GM04503 (cell line): ENCODE measurements around the gene PTX3.

Experiments used
- DNase-seq: peaks from one replicate; pipeline ENCODE4 v3.0.0-alpha.2; 2012; ENCODE audit warnings: low read depth

Gene PTX3

GRCh38 chr3:157423337-157423736, 13.3 kb upstream of the PTX3 start:
- no peak for DNase-seq

DNA sequence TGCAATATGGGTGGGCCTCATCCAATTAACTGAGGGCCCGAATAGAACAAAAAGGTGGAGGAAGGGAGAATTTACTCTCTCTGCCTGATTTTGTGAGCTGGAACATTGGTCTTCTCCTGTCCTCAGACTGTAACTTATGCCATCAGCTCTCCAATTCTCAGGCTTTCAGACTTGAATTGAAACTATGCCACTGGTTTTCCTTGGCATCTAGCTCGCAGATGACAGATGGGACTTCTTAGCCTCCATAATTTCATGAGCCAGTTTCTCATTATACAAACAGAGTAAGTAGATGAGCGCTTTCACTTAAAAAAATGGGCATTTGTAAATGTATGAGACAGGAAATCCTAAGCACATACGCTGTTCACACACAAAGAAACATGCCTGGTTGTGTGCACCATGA, 8.7 kb upstream of the PTX3 start:
- DNase-seq = no peak

- no peak for DNase-seq
Observed at GRCh38 chr3:157428853-157429252, 7.8 kb upstream of the PTX3 start.

DNA sequence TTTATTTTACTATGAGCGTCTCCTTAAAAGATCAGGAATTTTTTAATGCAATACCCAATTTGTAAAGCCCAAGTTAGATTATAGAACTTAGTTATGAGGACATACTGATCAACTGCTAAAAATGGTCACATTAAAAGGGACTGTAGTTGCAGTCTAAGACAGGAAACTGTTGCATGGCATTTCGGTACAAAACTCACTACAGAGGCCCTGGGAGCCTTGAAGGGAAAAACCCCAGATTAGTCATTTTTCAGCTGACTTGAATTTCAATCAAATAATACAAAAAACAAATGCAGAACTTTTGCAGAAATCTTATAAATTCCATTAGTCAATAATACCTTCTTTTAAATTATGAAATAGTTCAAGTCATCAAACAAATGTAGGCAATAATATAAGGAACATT, 6.9 kb upstream of the PTX3 start:
- no peak for DNase-seq

DNA sequence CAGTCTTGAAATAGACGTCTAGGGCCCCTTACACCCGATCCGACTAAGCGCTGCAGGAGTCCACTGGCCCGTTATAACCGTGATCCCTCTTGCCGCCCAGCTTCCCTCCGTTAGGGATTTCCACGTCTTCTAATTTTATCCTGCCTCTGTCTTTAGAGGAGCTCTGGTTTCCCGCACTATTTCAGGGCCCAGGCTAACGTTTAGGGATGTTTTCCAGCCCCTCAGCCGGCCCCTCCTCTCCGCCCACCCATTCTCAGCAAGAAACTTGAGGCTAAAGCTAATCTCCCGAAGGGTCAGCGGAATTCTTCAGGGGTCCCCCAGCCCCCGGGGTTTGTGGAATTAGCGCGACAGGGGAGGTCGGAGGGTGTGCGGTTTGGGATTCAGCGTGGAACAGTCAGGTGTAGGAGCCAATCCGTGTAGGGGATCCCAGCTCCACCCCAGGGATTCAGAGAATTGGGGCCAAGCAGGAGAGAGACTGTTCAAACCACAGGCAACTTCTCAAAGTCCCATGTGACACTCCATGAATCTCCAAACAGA, 1.6 kb downstream of the PTX3 start:
- DNase-seq = no peak

- no peak for DNase-seq
Observed at GRCh38 chr3:157441102-157441624, 4.5 kb downstream of the PTX3 start.

DNA sequence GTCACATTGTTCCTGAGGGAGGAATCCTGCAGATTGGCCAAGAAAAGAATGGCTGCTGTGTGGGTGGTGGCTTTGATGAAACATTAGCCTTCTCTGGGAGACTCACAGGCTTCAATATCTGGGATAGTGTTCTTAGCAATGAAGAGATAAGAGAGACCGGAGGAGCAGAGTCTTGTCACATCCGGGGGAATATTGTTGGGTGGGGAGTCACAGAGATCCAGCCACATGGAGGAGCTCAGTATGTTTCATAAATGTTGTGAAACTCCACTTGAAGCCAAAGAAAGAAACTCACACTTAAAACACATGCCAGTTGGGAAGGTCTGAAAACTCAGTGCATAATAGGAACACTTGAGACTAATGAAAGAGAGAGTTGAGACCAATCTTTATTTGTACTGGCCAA, 6.1 kb downstream of the PTX3 start:
- DNase-seq = no peak

DNA sequence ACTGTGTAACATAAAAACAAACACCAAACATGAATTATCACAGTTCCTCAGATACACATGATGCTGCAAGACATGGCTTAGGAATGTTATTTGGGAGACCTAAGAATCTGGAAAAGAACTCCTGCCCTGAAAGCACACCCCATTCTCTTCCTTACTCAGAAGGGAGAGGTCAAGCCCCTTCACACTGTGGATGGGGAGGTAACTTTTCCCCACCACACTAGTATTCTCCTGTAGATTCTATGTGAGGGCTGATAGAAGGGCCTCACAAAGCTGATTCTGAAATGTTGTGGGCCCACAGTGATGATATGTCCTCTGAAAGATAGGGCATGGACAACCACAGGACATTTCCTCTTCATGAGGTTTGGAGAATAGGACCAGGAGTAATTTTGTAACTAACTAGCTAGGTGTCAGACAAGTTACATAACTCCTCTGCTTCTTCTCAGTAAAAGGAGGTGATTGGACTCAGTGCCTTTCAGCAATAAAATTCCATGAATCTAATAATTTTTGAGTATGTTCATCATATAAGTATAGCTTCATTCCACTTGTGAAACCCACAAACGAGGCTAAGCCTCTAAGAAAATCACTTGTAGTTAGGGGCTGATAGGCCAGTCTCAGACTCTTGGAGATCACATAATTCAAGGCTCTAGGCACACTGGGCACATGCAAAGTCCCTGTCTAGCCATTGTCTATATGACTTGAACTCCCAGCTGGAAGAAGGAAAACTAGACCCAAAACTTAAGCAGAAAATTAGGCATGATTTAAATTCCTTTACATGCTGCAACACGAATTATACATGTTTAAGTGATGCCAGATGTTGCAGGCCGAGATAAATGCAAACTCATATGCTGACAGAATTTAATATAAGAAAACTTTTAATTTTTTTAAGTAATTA, 7.5 kb downstream of the PTX3 start:
- DNase-seq = no peak

- no peak for DNase-seq
Observed at GRCh38 chr3:157444797-157445184, 8.1 kb downstream of the PTX3 start.

DNA sequence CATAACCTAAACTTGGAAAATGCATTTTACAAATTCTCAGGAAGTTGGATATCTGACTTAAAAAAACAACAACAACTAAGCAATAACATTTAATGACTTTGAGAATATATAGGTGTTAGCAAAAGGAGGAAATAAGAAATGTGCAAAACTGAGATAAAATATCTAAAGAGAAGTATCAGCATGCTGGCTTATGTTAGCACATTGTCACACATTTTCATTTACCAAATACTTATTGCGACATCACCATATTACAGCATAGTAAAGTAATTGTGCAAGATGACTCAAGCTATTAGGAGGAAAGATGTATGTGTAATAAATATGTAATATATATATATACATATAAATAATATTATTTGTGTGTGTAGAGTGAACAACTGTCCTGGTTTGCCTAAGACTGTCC, 9.2 kb downstream of the PTX3 start:
- no peak for DNase-seq

- DNase-seq = no peak
Observed at GRCh38 chr3:157447026-157447694, 10.5 kb downstream of the PTX3 start.

- DNase-seq = no peak
Observed at GRCh38 chr3:157452097-157452496, 15.4 kb downstream of the PTX3 start.

GRCh38 chr3:157453824-157454223, 17.2 kb downstream of the PTX3 start:
- no peak for DNase-seq

DNA sequence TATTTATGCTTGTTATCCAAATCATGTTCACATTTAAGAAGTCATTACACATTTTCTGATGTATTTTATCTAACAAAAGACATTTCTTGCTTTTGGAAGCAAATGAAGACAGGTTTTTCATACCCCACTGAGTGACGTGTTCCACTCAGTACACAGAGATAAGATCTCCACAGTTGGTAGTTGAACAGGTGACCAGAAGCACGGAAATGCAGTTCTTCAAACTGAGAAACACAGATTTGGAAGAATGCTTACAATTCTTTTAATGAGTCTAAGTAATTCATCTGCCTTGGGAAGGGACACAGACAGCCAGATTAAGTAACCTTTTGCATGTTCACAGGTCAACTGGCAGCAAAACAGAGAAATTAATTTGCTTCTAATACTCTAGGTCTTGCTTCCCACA, 23.1 kb downstream of the PTX3 start:
- no peak for DNase-seq

GRCh38 chr3:157460253-157460652, 23.6 kb downstream of the PTX3 start:
- DNase-seq = no peak

DNA sequence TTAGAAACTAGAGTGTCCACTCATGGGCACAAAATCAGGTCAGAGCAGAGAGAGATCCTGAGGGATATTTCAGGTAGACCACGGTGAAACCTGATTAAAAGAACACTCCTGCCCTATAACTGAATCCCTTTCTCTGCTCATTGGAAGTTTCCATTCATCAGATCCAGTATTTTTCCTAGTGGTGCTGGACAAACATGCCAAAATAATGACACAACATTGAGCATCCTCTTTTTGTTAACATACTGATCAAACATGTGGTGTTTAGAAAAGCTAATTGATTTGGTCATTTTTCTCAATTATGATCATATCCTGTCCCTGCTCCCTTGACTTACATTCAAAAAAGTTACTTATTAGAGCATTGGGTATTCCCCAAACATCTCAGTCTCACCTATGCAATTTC, 27.2 kb downstream of the PTX3 start:
- DNase-seq = no peak

DNA sequence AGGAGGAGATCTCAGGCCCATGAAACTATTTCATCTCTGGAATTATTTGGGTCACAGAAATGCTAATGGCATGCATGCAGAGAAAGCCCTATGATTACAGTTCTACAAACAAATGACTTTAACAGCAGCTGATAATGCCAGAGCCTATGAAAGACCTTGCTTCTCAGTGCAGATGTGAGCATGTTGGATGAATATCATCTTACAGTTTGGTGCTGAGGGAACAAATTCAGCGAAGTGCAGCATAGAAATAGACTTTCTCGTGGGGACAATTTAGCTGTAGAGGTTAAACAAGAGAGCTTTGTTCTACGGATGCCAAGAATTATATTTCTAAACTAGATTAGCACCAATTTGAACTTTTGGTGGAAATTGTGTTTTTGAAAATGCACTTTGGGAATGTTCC, 27.7 kb downstream of the PTX3 start:
- DNase-seq = no peak

DNA sequence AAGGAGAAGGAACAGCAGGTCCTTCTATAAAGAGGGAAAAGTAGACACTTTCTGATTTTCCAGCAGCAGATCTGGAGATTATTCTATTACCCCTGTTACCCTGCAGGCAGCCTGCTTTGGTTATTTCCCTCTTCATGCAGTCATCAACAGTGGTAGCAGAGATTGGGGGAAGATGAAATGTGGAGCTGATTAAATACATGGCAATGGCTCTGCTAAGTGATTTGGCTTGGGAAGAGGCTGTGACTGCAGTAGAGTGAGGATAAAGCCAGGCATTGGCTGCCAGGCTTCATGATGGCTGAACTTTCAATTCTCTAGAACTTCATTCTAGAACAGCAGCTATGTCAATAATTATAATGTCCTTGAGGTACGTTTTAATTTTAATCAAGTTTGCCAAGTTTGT, 29.1 kb downstream of the PTX3 start:
- DNase-seq = no peak

DNA sequence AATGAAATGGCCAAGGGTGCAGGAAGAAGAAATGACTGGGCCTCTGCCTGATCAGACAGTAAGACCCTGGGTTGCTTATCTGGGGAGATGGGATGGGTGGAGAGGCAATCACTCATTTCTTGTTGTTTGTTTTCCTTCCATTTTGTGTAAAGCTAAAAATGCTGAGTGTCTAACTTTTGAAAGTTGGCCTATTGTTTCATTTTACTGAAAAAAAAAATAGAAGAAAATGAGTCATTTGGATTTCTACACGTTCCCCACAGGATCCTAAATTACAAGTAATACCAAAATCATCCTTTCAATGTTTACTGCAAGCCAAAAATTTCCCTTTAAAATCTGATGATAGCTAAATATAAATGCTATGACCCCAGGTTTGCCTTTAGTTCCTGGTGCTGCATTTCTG, 30.6 kb downstream of the PTX3 start:
- DNase-seq = no peak

- no peak for DNase-seq
Observed at GRCh38 chr3:157469561-157470294, 33.1 kb downstream of the PTX3 start.

DNA sequence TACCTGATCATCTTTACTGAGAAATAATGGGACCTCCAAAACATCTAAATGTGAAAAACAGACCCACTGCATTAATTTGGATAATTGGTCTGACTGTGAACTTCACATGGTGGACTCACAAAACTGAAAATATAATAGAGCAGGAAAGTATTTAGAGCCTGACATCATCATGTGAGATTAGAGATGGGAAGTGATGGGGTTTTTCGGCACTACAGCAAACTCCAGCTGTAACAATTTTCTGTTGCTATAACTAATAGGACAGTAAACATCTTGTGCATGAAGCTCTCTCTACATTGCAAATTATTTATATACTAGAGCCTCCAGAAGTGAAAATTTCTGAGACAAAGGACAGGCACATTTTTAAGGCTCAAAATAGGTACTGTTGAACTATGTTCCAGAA, 34.4 kb downstream of the PTX3 start:
- no peak for DNase-seq

DNA sequence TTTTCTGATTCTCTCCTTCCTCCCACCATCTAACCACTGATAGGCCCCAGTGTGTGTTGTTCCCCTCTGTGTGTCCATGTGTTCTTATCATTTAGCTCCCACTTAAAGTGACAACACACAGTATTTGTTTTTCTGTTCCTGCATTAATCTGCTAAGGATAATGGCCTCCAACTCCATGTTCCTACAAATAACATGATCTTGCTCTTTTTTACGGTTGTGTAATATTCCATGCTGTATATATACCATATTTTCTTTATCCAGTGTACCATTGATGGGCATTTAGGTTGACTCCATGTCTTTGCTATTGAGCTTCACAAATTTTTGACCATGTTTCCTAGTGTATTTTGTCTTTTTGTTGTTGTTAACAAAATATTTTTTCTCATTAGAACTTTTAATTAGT, 36.0 kb downstream of the PTX3 start:
- no peak for DNase-seq
